COR-L47 (cell line): ENCODE measurements around the gene L1TD1.
"Not testable (repeated sequence)": the region's sequence is repeated elsewhere in the genome, so short reads cannot be mapped to it uniquely, and the experiment has no call there.

Experiments used
- DNase-seq: peaks from one replicate; lab custom pipeline; 2025; lab: John Stamatoyannopoulos, UW

Gene L1TD1

DNA sequence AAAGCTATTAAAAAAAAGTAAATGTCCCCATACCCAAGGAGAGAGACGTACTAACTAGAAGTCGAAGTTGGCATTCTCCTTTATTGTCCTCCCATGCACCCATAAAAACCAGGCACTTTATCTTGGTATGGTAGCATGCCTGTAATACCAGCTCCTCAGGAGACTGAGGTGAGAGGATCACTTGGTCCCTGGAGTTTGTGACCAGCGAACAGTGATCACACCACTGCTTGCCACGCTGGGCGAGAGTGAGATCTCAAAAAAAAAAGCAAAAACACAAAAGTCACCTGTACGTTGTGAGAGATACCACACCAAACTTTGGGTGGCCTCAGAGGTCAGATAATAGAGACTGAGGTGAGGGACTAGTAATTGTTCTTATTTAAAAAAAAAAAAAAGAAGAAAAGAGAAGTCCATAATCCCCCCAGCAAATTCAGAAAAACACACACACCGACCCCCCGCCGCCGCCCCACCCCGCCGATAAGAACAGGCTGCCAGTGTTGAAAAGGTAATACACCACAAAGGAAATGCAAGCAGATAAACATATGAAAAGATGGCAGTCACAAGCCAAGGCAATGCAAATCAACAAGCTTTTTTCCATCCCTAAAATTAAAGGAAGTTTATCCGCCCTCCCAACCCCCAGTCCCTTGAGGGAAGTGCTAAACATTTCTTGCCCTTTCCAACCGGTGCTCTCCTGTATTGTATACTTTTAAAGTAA lies 3.6 kb downstream of the L1TD1 start:
- DNase-seq = no peak

DNA sequence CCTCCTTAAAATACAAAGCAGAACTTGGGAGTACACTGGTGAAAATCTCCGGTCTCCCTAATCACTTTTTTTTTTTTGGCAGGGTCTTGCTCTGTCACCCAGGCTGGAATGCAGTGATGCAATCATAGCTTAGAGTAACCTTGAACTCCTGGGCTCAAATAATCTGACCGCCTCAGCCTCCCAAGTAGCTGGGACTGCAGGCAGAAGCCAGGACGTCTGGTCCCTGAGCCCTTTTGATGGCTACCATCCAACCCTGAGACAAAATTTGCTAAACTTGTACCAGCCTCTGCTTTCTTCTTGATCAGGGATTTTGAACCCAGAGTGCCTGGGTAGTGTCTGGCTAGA lies 4.1 kb downstream of the L1TD1 start:
- no peak for DNase-seq

DNA sequence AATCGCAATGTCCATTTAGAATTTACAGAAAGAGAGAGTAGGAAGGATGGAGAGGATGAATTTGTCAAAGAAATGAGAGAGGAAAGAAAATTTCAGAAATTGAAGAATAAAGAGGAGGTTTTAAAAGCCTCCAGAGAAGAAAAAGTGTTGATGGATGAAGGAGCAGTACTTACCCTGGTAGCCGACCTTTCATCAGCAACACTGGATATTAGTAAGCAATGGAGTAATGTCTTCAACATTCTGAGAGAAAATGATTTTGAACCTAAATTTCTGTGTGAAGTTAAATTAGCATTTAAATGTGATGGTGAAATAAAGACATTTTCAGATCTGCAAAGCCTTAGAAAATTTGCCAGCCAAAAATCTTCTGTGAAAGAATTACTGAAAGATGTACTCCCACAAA lies 12.5 kb downstream of the L1TD1 start:
- no peak for DNase-seq

DNA sequence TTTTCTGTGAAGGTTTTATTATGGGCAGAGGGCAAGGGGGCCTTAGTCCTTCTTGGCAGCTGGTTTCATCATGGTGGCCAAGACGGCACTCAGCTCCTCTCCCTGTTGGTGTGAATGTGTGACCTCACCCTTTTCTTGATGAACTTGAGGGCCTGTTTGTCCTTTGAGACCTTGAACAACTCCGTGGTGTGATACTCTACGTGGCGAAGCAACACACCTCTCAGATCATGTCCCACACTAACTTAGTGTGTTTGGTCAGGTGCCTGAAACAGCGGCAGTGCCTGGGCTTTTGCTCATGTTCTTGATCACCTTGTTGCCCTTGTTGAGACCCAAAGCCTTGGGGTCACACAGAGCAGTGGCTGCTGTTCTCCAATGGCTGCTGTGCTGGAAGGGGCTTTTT lies 13.4 kb downstream of the L1TD1 start:
- no peak for DNase-seq

DNA sequence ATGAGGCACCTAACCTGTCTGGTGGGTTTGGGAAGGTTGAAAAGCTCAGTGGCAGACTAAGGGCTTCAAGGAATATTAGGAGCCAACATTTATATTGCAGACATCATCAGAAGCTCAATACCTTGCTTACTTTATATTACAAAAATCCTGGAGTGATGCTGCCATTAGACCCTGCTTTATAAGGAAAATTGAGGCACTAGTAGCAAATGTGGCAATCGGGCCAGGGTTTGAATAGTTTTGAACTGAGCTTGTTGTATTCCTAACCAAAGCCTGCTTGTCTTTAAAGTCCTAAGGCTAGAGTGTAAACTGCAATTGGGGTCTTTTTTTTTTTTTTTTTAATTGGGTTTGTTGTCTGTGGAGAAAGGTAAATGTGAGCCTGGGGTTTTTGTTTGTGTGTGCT lies 14.3 kb downstream of the L1TD1 start:
- DNase-seq = no peak

DNA sequence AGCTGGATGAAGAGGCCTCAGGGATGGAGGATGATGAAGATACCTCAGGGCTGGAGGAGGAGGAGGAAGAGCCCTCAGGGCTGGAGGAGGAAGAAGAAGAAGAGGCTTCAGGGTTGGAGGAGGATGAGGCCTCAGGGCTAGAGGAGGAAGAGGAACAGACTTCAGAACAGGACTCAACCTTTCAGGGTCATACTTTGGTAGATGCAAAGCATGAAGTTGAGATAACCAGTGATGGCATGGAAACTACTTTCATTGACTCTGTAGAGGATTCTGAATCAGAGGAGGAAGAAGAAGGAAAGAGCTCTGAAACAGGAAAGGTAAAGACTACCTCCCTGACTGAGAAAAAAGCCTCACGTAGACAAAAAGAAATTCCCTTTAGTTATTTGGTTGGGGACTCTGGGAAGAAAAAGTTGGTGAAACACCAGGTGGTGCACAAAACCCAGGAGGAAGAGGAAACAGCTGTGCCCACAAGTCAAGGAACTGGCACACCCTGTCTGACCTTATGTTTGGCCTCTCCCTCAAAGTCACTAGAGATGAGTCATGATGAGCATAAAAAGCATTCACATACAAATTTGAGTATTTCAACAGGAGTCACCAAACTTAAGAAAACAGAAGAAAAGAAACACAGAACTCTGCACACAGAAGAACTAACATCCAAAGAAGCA lies 15.4 kb downstream of the L1TD1 start:
- DNase-seq = no peak

DNA sequence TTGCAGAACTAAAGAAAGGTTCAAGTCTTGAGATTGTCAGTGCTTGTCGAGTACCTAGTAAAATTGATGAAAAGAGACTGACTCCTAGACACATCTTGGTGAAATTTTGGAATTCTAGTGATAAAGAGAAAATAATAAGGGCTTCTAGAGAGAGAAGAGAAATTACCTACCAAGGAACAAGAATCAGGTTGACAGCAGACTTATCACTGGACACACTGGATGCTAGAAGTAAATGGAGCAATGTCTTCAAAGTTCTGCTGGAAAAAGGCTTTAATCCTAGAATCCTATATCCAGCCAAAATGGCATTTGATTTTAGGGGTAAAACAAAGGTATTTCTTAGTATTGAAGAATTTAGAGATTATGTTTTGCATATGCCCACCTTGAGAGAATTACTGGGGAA lies 16.3 kb downstream of the L1TD1 start:
- DNase-seq = no peak

DNA sequence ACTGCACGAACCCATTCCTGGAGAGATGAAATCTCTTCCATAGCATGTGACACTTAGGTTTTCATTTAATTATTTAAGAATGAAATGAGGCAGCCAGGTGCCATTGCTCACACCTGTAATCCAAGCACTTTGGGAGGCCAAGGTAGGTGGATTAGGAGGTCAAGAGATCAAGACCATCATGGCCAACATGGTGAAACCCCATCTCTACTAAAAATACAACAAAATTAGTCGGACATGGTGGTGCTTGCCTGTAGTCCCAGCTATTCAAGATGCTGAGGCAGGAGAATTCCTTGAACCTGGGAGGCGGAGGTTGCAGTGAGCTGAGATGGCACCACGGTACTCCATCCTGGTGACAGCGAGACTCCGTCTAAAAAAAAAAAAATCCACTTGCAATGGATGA lies 17.8 kb downstream of the L1TD1 start:
- DNase-seq = no peak

DNA sequence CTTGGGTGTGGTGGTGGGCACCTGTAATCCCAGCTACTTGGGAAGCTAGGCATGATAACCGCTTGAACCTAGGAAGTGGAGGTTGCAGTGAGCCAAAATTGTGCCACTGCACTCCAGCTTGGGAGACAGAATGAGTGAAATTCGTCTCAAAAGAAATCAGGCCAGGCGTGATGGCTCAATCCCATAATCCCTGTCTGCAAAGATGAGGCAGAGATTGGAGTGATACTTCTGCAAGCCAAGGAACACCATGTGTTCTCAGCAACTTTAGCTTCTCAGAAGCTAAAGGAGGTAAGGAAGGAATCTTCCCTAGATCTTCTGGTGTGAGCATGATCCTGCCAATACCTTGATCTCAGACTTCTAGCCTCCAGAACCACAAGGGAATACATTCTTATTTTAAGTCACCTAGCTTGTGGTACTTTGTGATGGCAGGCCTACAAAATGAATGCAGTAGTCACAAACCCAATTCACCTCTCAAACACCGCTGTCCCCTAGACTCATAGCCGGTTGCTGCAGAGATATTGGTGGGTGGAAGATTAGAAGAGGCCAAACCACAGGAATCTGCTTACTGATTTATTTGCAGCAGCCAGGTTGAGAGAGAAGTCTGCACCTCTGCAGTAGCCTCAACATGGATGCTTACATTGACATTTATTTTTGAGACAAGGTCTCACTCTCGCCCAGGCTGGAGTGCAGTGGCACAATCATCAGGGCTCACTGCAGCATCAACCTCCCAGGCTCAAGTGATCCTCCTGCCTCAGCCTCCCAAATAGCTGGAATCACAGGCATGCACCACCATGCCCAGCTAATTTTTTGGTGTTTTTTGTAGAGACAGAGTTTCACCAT lies 18.6 kb downstream of the L1TD1 start:
- no peak for DNase-seq

DNA sequence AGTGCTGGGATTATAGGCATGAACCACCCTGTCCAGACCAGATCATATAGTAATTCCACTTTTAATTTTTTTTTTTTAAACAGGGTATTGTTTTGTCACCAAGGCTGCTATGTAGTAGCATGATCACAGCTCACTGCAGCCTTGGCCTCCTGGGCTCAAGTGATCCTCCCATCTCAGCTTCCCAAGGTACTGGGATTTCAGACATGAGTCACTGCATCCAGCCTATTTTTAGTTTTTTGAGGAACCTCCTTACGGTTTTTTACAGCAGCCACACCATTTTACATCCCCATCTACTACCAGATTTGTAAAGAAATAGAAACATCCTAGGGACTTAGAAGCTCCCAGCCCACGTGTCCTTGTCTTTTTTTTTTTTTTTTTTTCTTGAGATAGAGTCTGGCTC lies 24.0 kb downstream of the L1TD1 start:
- no peak for DNase-seq

DNA sequence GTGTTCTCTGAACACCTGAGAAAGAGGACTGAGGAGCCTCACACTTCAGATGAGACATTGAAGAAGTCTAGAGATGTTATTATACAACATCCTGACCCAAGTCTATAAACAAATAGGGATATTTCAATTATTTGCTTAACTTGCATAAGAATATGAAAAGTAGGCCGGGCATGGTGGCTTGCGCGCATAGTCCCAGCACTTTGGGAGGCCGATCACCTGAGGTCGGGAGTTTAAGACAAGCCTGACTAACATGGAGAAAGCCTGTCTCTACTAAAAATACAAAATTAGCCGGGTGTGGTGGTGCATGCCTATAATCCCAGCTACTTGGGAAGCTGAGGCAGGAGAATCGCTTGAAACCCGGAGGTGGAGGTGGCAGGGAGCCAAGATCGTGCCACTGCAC lies 25.8 kb downstream of the L1TD1 start:
- not testable (repeated sequence) for DNase-seq

DNA sequence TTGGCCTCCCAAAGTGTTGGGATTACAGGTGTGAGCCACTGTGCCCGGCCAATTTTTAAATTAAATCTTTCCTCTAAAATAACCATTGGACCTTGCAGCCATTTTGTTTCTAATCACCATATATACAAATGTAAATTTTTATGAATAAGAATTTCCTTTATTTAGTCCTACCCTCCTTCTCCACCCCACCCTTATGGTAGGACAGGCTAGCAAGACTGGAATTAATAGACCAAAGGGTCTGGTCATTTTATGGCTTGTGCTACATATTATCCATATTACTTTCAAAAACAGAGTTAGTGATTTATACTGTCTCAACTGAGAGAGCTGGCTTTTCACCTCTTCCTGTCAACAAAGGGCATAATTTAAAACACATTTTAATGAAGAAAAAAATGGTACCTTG lies 26.5 kb downstream of the L1TD1 start:
- DNase-seq = no peak

DNA sequence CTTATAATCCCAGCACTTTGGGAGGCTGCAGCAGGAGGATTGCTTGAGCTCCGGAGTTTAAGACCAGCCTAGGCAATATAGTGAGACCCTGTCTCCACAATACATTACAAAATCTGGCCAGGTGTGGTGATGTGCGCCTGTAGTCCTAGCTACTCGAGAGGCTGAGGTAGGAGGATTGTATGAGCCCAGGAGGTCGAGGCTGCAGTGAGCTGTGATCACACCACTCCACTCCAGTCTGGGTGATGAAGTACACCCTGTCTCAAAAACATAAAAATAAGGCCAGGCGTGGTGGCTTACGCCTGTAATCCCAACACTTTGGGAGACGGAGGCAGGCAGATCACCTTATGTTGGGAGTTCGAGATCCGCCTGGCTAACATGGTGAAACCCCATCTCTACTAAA lies 27.7 kb downstream of the L1TD1 start:
- DNase-seq = no peak

DNA sequence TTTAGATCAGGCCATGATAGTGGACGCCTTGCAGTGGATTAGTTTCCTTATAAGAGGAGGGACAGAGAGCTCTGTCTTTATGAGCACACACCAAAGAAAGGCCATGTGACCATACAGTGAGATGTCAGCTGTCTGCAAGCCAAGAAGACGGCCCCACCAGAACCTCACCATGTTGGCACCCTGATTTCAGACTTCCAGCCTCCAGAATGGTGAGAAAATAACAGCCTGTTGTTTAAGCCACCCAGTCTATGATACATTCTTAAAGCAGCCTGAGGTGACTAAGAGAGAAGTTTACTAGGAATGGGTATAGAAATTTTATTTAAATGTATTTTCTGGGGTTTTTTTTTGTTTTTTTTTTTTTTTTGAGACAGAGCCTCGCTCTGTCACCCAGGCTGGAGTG lies 29.5 kb downstream of the L1TD1 start:
- DNase-seq = no peak

DNA sequence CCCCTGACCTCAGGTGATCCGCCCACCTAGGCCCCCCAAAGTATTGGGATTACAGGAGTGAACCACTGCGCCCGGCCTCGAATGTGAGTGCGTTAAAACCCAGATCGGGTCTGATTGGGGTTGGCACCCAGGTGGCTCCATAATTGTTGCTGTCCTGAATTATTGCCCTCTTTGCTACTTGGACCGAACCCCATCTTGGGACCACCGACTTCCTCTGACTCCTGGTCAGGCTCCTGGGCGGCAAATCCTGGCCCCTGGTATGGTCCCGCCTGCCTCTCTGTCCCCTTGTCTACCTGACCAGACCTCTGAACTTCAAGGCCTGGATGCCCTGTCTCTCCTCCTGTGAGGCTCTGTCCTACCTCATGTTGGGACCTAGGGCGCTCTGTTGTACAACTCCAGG lies 32.8 kb downstream of the L1TD1 start:
- DNase-seq = no peak

DNA sequence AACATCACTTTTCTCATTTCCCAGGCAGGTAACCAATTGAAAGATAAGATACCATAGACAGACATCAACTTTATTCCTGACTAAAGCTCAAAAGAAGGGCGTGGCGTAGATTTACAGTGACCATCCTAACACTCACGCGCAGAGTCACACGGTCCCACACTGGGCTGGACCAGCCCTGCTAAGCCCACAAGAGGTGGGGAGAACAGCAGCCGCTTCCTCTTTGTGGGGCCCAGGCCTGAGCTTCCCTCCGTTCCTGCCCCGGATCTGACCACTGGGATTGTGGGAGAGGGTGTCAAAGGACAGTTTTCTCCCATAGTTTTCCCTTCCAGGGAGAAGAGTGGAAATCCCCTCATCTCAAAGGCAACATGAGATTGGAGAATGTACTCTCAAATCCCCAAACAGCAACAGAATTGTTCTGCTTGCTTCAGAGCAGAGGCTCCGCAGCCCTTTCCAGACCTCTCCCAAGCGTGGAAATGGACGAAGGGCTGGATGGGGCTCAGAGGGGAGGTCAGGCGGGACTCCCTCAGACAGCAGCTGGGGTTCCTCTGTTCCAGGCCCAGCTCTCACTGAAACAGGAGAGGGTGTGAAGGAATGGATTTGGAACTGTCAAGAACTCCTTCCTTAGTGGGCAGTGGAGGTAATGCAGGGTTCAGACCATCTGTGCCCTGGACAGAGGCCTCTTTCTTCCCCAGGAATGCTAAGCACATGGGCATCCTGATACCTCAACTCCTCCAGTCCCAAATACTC lies 33.7 kb downstream of the L1TD1 start:
- no peak for DNase-seq

DNA sequence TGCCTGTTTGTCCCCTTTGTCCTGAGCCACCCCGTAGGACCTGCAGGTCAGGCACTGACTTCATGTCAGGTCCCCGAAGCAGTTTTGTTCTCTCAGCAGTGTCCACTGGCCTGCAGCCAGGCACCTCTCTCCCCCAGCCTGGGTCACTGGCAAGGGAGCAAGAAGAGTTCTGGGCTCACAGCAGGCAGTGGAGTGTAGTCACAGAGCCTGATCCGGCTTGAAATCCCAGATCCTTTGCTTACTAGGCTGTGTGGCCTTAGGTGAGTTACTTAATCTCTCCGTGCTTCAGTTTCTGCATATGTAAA lies 34.2 kb downstream of the L1TD1 start:
- DNase-seq = no peak

DNA sequence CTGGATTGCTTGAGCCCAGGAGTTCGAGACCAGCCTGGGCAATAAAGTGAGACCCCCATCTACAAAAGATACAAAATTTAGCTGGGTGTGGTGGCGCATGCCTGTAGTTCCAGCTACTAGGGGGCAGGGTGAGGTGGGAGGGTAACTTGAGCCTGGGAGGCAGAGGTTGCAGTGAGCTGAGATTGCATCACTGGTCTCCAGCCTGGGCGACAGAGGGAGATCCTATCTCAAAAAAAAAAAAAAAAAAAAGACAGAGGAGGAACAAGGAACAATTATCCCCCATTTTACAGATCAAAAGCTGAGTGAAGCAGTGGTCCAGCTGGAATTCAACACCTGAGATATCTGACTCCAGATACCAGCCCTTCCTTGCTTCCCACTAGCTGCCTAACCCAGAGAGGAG lies 34.8 kb downstream of the L1TD1 start:
- DNase-seq = no peak

DNA sequence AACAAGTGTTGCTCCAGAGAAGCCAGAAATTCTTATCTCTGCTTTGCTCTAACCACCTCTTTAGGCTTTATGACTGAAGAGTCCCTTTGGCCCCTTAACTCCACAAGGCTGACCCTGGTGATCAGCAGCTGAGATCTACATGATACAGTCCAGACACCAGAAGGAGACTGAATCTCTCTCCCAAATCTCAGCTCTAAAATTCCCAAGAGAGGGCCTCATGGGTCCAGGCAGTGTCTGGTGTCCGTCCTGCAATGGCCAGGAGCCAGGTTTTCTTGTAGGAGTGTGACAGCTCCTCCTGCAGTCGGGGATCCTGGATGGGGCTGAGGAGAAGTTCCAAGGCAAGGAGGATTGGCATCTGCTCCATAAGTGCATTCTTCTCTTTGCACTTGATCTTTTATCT lies 35.3 kb downstream of the L1TD1 start:
- DNase-seq = no peak

DNA sequence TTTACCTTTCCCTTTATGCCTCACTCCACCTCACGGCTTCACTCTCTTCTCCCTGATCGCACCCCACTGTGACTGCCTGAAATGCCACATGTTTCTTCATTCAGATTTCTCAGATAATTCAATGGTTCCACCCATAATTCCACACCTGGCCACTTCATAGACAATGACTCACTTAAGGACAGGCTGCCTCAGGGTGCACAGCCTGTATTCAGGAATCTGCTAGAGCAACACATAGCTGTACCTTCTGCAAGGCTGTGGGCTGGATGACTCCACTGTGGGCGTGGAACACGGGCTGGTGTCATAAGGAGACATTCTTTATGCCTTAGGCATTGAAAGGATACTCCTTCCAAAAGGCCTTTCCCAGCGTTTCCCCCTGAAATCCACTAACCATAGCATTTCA lies 36.1 kb downstream of the L1TD1 start:
- no peak for DNase-seq

DNA sequence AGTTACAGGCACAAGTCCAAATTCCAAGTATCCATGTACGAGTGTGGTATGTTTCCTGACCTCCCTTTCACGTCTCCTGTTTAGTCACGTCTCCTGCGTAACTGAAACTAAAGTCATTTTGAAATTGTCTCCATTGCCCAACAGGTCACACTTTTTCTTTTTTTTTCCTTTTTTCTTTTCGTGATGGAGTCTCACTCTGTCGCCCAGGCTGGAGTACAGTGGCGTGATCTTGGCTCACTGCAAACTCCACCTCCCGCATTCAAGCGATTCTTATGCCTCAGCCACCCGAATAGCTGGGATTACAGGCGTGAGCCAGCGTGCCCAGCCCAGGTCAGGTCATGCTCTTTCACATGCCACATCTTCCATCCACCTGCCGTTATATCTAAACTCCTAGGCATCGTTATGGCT lies 38.2 kb downstream of the L1TD1 start:
- no peak for DNase-seq

DNA sequence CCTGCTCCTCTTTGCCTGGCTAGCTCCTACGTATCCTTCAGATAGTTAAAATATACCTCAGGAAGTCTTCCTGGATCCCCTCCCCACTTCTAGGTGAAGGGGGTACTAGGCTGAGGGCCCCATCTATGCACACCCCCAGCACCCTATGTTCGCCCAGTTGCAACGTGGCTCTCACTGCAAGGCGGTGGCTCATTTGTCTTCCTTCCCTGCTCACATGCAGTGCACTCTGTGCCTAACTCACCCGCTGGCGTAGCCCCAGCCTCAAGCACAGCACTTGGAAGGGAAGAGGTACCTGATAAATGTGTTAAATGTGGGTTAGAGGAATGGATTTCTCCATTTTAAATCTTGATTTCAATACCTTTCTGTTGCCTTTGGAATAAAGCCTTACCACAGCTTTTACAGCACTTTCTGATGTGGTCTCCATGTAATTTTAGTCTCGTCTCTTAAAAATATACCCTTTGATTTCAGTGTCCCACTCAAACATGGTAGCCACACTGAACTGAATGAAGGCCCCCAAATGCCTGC lies 39.3 kb downstream of the L1TD1 start:
- DNase-seq = no peak

DNA sequence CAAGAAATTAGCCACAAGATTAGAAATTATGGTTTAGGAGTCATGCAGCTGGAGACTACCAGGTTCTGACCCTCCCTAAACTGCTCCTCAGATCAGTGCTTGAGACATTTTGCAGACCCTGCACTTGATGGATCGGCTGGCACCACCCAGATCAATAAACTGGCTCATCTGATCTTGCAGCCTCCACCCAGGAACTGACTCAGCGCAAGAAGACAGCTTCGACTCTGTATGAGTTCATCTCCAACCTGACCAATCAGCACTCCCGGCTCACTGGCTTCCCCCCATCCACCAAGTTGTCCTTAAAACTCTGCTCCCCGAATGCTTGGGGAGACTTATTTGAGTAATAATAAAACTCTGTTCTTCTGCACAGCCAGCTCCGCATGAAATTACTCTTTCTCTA lies 40.0 kb downstream of the L1TD1 start:
- DNase-seq = no peak
